ENCODE measurements around the gene GZMH.
"Not testable (repeated sequence)": the region's sequence is repeated elsewhere in the genome, so short reads cannot be mapped to it uniquely, and the experiment has no call there.

Gene GZMH, protein sequence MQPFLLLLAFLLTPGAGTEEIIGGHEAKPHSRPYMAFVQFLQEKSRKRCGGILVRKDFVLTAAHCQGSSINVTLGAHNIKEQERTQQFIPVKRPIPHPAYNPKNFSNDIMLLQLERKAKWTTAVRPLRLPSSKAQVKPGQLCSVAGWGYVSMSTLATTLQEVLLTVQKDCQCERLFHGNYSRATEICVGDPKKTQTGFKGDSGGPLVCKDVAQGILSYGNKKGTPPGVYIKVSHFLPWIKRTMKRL

DNA sequence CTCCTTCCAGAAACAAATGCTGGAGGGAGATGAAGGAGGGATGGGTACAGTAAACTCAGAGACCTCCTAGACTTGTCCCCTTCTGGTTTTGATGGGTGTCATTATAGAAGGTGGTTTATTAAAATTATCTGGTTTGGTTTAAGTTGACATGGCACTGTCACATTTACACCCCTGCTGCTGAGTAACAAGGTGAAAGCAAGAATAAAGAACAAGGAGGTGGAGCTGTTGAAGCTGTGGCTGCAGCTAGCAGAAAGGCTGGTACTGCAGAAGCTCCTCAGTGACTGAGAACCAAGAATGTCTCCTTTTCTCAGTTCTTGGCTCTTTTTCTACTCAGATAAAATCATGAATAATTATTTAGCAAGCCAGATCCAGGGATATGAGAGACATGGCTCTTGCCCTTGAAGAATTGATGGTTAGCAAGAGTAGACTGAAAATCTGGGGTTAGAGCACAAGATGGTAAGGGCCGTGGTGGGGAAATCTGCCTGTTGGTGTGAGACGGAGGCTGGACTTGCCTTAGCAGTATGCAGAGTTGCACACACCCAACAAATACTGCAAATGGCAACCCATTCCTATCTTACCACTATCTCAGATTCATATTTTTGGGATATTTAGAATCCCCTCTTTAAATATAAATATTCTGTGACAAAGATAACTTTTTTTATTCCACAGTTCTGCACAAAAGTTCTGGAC is at the start of gene GZMH:
Gene GZMH (minus strand): TSS at position 31 of the 690 bp plus-strand sequence. CDS start 72 bp downstream, outside the sequence.
- DNase-seq (ENCODE audit: low read depth in 2 of 2), result no peak

DNA sequence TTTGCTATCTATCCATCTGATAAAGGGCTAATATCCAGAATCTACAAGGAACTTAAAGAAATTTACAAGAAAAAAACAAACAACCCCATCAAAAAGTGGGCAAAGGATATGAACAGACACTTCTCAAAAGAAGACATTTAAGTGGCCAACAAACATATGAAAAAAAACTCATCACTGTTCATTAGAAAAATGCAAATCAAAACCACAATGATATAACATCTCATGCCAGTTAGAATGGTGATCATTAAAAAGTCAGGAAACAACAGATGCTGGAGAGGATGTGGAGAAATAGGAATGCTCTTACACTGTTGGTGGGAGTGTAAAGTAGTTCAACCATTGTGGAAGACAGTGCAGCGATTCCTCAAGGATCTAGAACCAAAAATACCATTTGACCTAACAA is 38.9 kb upstream of the GZMH start:
- DNase-seq (ENCODE audit: low read depth in 2 of 2), result not testable (repeated sequence)

DNA sequence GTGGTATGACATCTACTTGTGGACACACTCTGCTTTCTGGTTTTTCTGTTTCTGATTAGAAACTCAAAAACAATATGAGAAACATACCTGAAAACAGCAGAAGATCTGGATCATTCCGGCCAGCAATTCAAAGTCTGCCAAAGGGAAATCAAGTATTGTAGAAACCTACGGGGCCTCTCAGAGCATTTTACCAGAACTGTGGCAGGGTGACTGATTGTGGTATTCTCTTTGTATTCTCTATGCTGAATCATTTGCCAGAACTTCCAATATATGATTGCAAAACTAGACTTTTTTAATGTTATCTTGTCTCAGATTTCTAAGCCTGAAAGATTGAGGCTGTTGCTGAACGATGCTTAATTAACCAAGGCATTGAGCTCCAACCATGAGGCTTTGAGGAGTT is 30.4 kb upstream of the GZMH start:
- DNase-seq (ENCODE audit: low read depth in 2 of 2), result no peak

DNA sequence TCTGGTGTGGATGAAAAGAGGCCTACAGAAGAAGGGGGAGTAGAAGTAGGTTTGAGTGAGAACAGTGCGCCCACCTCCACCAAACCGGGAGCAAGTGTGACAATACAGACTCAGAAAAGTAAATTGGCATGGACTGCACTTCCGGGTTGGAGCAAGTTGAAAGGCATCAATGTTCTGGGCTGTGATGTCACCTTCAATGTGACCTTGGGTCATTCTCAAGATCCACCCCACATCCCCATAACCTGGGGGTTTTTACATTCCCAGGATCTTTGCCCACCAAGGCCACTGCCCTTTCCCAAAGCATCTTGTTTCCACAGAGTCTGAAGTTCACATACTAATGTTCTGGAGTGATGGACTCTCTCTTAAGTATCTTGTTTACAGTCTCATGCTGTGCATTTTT is 29.8 kb upstream of the GZMH start:
- DNase-seq (ENCODE audit: low read depth in 2 of 2), result no peak

DNA sequence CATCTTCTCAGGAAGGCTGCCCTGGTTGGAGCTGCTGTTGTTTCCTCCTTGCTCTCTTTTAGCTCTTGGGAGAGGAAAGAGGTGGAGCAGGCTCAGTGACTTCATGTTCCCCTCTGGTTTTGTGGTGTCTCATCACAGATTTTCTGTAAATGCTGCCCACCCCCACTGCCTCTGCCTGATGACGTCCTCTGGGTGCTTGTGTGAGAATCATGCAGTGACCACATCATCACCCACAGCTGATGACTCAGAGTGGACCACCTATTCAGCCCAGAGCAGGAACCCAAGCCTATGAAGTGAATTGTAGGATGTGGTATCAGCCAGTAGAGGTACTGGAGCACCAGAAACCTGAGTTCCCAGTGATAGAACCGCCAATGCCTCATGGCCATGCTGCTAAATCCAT is 24.7 kb upstream of the GZMH start, which contains the start of gene GZMB:
Gene GZMB (minus strand): TSS at position 33 of the 400 bp plus-strand sequence. CDS start 30 bp downstream, at position 3.
- DNase-seq (ENCODE audit: low read depth in 2 of 2), result no peak

DNA sequence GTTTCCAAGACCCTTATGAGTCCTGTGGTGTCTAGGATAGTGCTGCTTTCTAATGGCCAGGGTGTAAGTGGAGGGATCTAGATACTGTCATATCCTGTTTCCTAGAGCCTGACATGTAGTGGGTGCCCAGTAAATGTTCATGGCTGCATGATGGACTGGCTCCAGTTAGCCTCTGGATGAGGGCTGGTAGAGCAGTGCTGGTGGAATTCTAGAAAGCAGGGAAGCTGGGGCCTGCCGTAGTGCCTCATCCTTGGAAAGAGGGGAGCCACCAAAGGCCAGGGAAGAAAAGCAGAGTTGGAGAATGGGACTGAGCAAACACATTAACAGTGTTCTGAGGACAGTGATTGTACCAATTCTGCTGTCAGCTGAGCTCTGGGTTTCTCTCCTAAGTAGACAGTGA is 23.9 kb upstream of the GZMH start:
- no peak for DNase-seq (ENCODE audit: low read depth in 2 of 2)

DNA sequence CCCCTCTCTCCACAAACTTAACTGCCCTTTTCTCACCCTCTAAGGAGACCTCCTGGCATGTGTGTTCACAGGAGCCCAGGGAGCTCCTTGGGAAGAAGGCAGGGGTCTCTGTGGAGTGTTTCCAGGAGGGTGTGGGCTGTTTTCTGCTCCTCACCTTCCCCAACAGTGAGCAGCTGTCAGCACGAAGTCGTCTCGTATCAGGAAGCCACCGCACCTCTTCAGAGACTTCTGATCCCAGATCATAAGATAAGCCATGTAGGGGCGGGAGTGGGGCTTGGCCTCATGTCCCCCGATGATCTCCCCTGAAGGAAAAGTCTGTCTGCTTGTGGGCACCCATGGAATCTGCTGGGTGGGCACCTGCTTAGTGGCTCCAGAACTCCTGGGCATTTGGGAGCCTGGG is 23.3 kb upstream of the GZMH start:
- DNase-seq (ENCODE audit: low read depth in 2 of 2), result no peak

DNA sequence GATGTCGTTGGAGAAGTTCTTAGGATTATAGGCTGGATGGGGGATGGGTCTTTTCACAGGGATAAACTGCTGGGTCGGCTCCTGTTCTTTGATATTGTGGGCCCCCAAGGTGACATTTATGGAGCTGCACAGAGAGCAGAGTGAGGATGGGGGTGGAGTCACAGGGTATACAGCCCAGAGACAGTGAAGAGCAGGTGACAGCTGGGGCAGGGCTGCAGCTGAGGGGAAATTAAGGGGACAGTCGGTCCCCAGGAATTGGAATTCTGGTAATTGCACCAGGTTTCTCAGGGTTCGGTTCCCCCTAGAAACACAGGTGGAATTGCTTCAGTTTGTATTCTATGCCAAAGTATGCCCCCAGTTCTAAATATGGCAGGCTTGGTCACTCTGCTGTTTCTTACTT is 22.9 kb upstream of the GZMH start:
- no peak for DNase-seq (ENCODE audit: low read depth in 2 of 2)

DNA sequence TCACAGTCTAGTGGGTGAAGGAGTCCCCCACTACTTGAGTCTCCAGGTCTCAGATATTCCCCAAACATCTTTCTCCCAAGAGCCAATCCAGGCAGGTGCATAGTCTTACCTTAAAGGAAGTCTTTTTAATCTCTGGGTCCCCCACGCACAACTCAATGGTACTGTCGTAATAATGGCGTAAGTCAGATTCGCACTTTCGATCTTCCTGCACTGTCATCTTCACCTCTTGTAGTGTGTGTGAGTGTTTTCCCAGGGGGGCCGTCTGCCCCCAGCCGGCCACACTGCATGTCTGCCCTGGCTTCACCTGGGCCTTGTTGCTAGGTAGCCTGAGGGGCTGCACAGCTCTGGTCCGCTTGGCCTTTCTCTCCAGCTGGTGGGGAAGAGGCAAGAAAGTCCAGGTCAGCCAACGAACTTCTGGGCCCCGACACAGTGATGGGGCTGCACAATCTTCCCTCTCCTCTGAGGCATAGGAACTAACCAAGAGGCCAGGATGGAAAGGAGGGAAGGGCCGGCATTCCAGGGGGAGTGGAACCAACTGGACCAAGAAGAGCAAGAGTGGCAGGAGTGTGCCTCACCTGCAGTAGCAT is 22.4 kb upstream of the GZMH start:
- DNase-seq (ENCODE audit: low read depth in 2 of 2), result no peak

DNA sequence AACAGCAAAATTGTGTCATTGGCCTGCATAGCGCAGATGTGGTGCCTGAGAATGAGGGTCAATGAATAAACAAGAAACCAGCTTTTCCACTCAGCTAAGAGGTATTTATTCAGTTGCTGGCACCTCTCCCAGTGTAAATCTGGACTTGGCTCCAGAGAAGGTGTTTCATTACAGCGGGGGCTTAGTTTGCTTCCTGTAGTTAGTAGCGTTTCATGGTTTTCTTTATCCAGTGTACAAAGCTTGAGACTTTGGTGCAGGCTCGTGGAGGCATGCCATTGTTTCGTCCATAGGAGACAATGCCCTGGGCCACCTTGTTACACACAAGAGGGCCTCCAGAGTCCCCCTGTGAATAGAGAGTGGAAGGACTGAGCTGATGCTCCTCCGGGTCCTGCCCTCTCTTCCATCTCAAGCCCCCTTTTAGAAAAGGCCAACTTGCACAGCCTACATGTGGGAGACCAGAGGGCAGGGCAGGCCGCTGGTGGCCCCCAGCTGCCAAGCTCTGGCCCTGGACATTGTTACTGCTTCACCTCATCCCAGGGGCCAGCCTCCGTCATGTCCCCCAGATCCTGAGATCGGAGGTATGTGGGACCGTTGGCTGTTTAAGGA is 21.5 kb upstream of the GZMH start:
- no peak for DNase-seq (ENCODE audit: low read depth in 2 of 2)

DNA sequence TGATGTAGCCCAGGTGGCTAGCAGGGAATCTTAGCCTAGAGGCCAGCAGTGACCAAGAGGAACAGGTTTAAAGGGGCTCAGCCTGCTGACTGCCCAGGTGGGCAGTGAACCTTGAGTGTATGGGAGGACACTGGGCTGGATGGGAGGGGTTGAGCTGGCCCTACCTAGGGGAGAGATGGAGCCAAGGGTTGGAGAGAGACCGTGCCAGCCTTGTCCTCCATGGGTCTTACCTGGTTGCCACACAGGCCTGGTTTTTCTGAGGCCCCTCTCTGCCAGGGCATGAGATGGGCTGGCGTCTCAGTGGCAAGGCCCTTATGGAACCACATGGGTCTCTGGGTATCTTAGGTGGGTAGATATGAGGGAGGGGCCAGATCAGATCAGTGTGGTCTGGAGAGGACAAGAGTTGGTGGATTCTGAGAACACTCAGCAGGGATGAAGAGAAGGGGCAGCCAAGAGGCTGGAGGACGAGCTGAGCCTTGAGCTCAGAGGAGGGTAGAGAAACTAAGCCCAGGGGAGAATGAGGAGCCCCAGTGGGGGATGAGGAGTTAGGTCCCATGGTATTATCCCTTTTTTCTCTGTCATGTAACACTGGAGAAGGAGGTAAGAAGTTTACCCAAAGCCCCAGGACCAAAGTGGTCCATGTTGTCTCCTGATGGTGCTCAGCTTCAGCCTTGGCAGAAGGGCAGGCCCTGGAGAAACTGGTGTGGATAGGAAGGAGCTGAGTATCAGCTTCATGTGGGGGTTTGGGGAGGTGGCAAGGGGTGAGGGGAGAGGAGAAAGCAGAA is 20.8 kb upstream of the GZMH start:
- no peak for DNase-seq (ENCODE audit: low read depth in 2 of 2)

DNA sequence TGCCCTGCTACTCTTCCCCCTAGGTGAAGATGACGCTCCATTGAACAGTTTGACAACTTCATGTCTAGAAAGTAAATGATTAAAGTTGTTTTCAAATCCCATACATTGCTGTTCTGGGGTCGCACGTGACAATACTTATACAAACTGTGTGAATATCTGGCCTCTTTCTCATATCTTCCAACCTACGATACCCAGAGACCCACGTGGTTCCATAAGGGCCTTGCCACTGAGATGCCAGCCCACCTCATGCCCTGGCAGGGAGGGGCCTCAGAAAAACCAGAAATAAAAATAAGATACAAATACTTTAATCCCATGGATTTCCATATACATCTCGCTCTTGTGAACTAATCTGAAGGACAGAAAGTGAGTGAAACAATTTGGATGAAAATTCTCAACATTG is 20.0 kb upstream of the GZMH start:
- DNase-seq (ENCODE audit: low read depth in 2 of 2), result no peak

DNA sequence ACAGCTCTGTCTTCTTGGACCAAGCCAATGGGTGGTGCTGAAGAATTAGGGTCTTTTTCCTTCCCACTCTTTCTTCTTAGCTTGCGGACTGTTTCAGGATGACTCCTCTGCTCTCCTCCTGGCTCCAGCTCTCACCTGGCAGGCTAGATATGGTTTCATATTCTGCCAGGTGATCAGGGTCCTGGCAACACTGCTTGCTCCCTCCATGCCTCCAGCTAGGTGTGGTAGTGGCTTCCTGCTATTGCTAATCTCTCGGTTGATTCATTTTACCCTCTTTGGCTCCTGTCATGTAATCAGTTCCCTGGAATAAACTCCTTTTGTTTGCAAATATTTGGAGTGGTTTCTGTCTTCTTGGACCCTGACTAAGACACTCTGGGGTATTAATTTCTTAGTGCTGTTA is 4.3 kb upstream of the GZMH start:
- no peak for DNase-seq (ENCODE audit: low read depth in 2 of 2)

DNA sequence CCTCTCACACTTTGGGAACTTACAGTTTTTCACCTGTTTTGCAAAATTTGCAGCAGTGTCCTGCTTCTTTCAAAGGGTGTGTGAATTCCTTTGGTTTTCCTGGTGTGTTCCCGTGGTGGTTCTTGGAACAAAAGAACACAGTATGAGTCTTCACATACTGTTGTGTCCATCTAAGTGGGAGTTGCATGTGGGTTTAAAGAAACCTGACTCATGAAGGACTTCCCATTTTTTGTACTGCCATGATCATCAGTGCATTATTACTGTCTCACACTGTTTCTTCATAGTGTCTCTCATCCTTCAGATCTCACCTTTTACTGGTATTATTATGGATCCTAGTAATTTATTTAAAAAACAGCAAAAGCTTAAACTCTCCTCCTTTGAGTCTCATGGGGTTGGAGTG is 3.8 kb upstream of the GZMH start:
- DNase-seq (ENCODE audit: low read depth in 2 of 2), result no peak

DNA sequence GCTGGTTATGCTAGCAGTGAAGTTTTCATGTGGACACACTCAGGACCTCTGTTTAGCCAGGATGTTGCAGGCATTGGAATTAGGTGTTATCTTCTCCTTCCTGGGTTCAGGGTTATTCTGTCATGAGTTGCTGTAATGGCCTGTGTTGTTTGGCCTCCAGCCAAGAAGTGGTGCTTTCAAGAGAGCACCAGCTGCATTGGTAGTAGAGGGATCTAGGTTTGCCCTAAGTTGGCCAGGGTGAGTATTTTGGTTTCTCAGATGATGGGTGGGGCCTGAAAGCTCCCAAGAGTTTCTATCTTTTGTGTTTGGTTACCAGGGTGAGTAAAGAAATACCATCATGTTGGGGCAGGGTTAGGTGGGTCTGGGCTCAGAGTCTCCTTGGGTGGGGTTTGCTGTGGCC is 2.7 kb upstream of the GZMH start:
- DNase-seq (ENCODE audit: low read depth in 2 of 2), result no peak

DNA sequence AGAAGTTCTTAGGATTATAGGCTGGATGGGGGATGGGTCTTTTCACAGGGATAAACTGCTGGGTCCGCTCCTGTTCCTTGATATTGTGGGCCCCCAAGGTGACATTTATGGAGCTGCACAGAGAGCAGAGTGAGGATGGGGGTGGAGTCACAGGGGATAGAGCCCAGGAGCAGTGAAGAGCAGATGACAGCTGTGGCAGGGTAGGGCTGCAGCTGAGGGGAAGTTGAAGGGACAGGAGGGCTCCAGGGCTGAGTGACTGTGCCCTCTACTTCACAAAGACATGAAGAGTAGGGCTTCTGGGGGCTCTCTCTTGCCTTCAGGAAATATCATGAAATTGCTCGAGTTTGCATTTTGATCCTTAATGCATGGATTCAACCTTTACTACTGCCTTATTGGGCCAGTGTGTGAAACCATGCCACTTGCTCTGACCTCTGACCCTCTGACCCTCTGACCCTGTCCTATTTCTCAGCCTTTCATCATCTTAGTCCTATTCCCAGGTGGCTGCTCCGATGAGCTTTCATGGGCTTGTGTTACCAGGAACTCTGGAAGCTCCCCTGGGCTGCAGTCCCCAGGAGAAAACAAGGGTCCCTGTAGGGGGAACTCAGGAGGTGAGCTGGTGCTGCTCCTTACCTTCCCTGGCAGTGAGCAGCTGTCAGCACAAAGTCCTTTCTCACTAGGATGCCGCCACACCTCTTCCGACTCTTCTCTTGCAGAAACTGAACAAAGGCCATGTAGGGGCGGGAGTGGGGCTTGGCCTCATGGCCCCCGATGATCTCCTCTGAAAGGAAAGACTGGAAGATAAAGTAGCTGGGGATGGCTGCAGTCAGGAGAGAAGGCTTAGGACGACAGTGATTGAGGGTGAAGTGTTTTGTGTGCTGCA is 1.6 kb downstream of the GZMH start:
- DNase-seq (ENCODE audit: low read depth in 2 of 2), result no peak

DNA sequence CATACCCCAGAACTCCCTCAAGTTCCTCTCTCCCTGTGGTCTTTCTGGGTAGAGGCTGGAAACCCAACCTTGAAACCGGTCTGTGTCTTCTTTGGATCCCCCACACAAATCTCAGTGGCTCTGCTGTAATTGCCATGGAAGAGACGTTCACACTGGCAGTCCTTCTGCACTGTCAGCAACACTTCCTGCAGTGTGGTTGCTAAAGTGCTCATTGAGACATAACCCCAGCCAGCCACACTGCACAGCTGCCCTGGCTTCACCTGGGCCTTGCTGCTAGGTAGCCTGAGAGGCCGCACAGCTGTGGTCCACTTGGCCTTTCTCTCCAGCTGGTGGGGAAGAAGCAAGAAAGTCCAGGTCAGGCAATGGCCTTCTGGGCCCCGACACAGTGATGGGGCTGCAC is 2.4 kb downstream of the GZMH start:
- DNase-seq (ENCODE audit: low read depth in 2 of 2), result no peak

DNA sequence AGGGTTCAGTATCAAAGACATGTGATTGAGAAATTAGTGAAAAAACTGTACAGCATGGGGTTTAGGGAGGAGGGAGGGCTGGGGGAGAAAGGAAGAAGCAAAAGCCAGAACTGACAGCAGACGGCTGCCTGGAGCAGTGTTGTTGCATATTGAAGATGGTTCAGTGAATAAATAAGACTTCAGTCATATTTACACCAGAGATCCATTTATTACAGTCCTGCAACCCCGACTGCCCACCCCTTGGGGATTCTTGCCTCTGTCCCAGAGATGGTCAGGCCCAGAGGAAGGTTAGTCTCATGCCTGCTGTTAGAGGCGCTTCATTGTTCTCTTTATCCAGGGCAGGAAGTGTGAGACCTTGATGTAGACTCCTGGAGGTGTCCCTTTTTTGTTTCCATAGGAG is 3.2 kb downstream of the GZMH start:
- DNase-seq (ENCODE audit: low read depth in 2 of 2), result no peak

DNA sequence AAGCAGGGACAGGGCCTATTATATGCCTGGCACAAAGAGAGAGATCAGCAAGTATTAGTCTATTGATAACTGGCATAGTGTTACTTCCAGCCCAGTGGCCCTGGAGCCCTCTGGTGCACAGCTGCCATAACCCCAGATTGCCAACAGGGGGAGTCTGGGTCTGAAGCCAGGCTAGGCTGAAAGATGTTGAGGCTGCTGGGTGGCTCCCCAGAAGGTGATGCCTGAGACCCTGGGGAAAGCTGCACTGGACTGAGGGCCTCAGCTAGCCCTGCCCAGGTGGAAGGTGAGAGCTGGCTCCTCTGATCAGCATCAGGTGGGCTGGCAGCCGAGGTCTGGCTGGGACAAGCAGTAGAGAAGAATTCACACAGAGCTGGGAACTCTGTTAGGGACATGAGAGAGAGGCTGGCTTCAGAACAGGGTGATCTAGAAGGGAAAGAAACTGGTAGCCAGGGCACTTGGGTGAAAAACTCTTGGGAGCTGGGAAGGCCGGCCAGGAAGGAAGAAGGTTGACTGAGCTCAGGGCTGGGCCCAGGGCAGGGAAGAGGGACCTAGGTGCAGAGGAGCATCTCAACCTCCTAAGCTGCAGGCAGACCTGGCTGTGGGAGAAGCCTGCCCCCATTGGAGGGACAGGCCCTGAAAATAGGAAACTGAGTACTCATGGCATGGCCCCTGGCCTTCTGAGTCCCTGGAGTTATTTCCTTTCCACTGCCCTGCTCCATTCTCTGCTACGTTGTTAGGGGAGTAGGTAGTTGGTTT is 3.9 kb downstream of the GZMH start:
- DNase-seq (ENCODE audit: low read depth in 2 of 2), result no peak

DNA sequence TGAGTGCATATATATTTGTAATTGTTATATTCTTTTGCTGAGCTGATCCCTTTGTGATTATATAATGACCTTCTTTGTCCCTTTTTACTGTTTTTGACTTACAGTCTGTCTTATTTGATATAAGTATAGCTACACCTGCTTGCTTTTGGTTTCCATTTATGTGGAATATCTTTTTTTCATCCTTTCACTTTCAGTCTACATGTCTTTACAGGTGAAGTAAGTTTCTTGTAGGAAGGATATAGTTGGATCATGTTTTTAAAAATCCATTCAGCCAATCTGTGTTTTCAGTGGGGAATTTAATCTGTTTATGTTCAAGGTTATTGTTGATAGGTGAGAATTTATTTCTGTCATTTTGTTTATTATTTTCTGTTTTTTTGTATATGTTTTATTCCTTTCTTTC is 12.1 kb downstream of the GZMH start:
- no peak for DNase-seq (ENCODE audit: low read depth in 2 of 2)
